Measurements from ENCODE around the gene SHISA5. TPM values are rescaled to one million over a fixed set of nuclear protein-coding genes. Genes with fewer than 3 reads are reported as not detected.

SHISA5 gene
- total and polyA plus RNA-seq, 3 donors from 2014 or later, result 101 to 146 (median 117) TPM

GRCh38 chr3:48538451-48538850 is 34.5 kb upstream of the SHISA5 start:
- no peaks in the 10 kb centered on the region for H3K36me3 ChIP-seq (ENCODE audit: low read depth, missing control alignments)
- H3K4me3 ChIP-seq, result no peak overlapping the region
- intact Hi-C loops (cut with DNase I; ENCODE audit: low total_unique reads), result no loop called here
- 96% methylated on average over 10 to 12 of the region's 12 CpGs for WGBS, 2 donors
- DNase-seq, result no peak
- no peaks in the 10 kb centered on the region for H3K27me3 ChIP-seq
- H3K4me1 ChIP-seq, result no peaks in the 10 kb centered on the region
- H3K9me3 ChIP-seq, result no peaks in the 10 kb centered on the region
- TF ChIP-seq POLR2A (IDR thresholded peaks at IDR 0.05) (no peak), CTCF (IDR thresholded peaks at IDR 0.05) (no peak)
- no peak overlapping the region for H3K27ac ChIP-seq

GRCh38 chr3:48536785-48537184 is 32.8 kb upstream of the SHISA5 start:
- WGBS, 2 donors, result 81 to 94% methylated on average over 4 to 5 of the region's 5 CpGs
- H3K36me3 ChIP-seq (ENCODE audit: low read depth, missing control alignments), result no peaks in the 10 kb centered on the region

GRCh38 chr3:48536116-48536515 is 32.1 kb upstream of the SHISA5 start:
- intact Hi-C loops (cut with DNase I; ENCODE audit: low total_unique reads), result no loop called here
- TF ChIP-seq CTCF (IDR thresholded peaks at IDR 0.05) (no peak), POLR2A (IDR thresholded peaks at IDR 0.05) (no peak)
- no peaks in the 10 kb centered on the region for H3K9me3 ChIP-seq
- no peaks in the 10 kb centered on the region for H3K4me1 ChIP-seq
- H3K27ac ChIP-seq, result no peak overlapping the region
- 95 to 96% methylated on average over 19 of the region's 19 CpGs for WGBS, 2 donors
- no peak overlapping the region for H3K4me3 ChIP-seq
- H3K36me3 ChIP-seq (ENCODE audit: low read depth, missing control alignments), result no peaks in the 10 kb centered on the region
- H3K27me3 ChIP-seq, result no peaks in the 10 kb centered on the region
- no peak for DNase-seq

More at GRCh38 chr3:48536785-48537184, 32.8 kb upstream of the SHISA5 start:
- no peaks in the 10 kb centered on the region for H3K27me3 ChIP-seq
- no peaks in the 10 kb centered on the region for H3K4me1 ChIP-seq
- DNase-seq, result no peak
- intact Hi-C loops (cut with DNase I; ENCODE audit: low total_unique reads), result no loop called here
- no peak overlapping the region for H3K4me3 ChIP-seq
- H3K9me3 ChIP-seq, result no peaks in the 10 kb centered on the region
- H3K27ac ChIP-seq, result no peak overlapping the region
- TF ChIP-seq CTCF (IDR thresholded peaks at IDR 0.05) (no peak), POLR2A (IDR thresholded peaks at IDR 0.05) (no peak)

GRCh38 chr3:48535578-48535977 is 31.6 kb upstream of the SHISA5 start:
- Histone ChIP-seq H3K27me3 (no peaks in the 10 kb centered on the region), H3K27ac (no peak overlapping the region), H3K4me1 (no peaks in the 10 kb centered on the region)

More at GRCh38 chr3:48535578-48535977, 31.6 kb upstream of the SHISA5 start:
- H3K9me3 ChIP-seq, result no peaks in the 10 kb centered on the region
- intact Hi-C loops (cut with DNase I; ENCODE audit: low total_unique reads), result no loop called here
- 94 to 95% methylated on average over 4 of the region's 4 CpGs for WGBS, 2 donors
- TF ChIP-seq CTCF (IDR thresholded peaks at IDR 0.05), result no peak
- no peak for TF ChIP-seq POLR2A (IDR thresholded peaks at IDR 0.05)
- no peaks in the 10 kb centered on the region for H3K36me3 ChIP-seq (ENCODE audit: low read depth, missing control alignments)
- no peak for DNase-seq
- H3K4me3 ChIP-seq, result no peak overlapping the region

Measured in testis (tissue), 3 donors.